H1 (cell line): ENCODE results near the gene IL5RA. TPM values are rescaled to one million over a fixed set of nuclear protein-coding genes. Genes with fewer than 3 reads are reported as not detected.

Experiments used
- CHD1 ChIP-seq: IDR thresholded peaks from 2 replicates; pipeline ENCODE4 v1.6.1; 2012; ENCODE audit warnings: low read depth, low read length, improper control_type of control experiment
- CREB1 ChIP-seq: IDR thresholded peaks from 2 replicates; pipeline ENCODE4 v1.6.1; 2012; ENCODE audit warnings: inconsistent platforms
- GTF2F1 ChIP-seq: IDR thresholded peaks from 2 replicates; pipeline ENCODE4 v1.6.1; 2012; ENCODE audit warnings: low read depth, low read length, improper control_type of control experiment, borderline replicate concordance
- JUND ChIP-seq: IDR thresholded peaks from 2 replicates; pipeline ENCODE4 v1.6.1; 2011; ENCODE audit warnings: mild to moderate bottlenecking, improper control_type of control experiment, low read length
- MAFK ChIP-seq: IDR thresholded peaks from 2 replicates; pipeline ENCODE4 v1.6.1; 2012; ENCODE audit warnings: low read depth, mild to moderate bottlenecking, improper control_type of control experiment, low read length
- PHF8 ChIP-seq: fragments of 200-600 bp; sonication (generic); conservative IDR thresholded peaks from 2 replicates; pipeline ENCODE4 v1.7.1; 2012; ENCODE audit warnings: low read depth, mild to moderate bottlenecking, inconsistent platforms, low read length, moderate library complexity
- SP1 ChIP-seq: IDR thresholded peaks from 2 replicates; pipeline ENCODE4 v1.6.1; 2011; ENCODE audit warnings: low read depth, low read length
- SP2 ChIP-seq: IDR thresholded peaks from 2 replicates; pipeline ENCODE4 v1.6.1; 2012; ENCODE audit warnings: mild to moderate bottlenecking, low read length, inconsistent platforms
- SRF ChIP-seq: IDR thresholded peaks from 2 replicates; pipeline ENCODE4 v1.6.1; 2011; ENCODE audit warnings: mild to moderate bottlenecking, low read depth, low read length, moderate library complexity
- polyA plus RNA-seq, 7 experiments: library from polyadenylated mRNA; depleted of rRNA in 3 of 7; stranded (reverse) in 5 of 7; unstranded in 2 of 7; fragments of >200 nt in 5 of 7; fragments of 200-250 nt in 2 of 7; gene quantifications; 1 replicate in 5 of 7; 2 replicates in 1 of 7; 4 replicates in 1 of 7; pipeline versions ENCODE4 v1.2.1 to v1.2.3, GENCODE V29; 2011 to 2013; ENCODE audit warnings: missing spikeins in 2 of 7, mixed read lengths in 2 of 7
- total RNA-seq: library from RNA; stranded (reverse); fragmentation: NEBNext Ultra II Directional; extraction: Animal tissue kit (Norgen Biotek cat#: 25700); gene quantifications from 2 replicates; pipeline ENCODE4 v1.2.1, GENCODE V29; 2021
- TF ChIP-seq, protein P1 (sequence below): IDR thresholded peaks from 2 replicates; pipeline ENCODE4 v1.6.1; 2012; ENCODE audit warnings: inconsistent platforms

The IL5RA gene
- total and polyA plus RNA-seq, 2 of the 8 experiments (the other 6 are each of a cell fraction or from before 2014, with no cell fraction given): not detected

- peak; percentile 97 for TF ChIP-seq PHF8
- no peak for TF ChIP-seq SP1
- no peak for TF ChIP-seq MAFK
- no peak for TF ChIP-seq CHD1
- TF ChIP-seq SRF: no peak
- TF ChIP-seq CREB1: peak; percentile 94
- TF ChIP-seq, protein P1, sequence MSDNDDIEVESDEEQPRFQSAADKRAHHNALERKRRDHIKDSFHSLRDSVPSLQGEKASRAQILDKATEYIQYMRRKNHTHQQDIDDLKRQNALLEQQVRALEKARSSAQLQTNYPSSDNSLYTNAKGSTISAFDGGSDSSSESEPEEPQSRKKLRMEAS: peak; percentile 94
- peak; percentile 92 for TF ChIP-seq JUND
- TF ChIP-seq SP2: no peak
- no peak for TF ChIP-seq GTF2F1
Observed at GRCh38 chr3:3126477-3127431, 16.6 kb upstream of the IL5RA start, which contains the start of gene TRNT1 (continued).
